ENCODE data around the gene NRSN2. TPM values are rescaled to one million over a fixed set of nuclear protein-coding genes. Genes with fewer than 3 reads are reported as not detected.
"Not testable (repeated sequence)": the region's sequence is repeated elsewhere in the genome, so short reads cannot be mapped to it uniquely, and the experiment has no call there.

NRSN2 gene
- total RNA-seq, 1 donor from 2014 or later, result 27.0 TPM

GRCh38 chr20:354298-354977 is 7.5 kb downstream of the NRSN2 start:
- DNase-seq, result peak; percentile 59

- DNase-seq, result not testable (repeated sequence)
These were observed 9.2 kb downstream of the NRSN2 start for GRCh38 chr20:356154-356553.

- DNase-seq, result no peak
These were observed 9.8 kb downstream of the NRSN2 start for GRCh38 chr20:356745-357144.

- DNase-seq, result no peak
These were observed 12.1 kb downstream of the NRSN2 start for GRCh38 chr20:358891-359555.

GRCh38 chr20:361561-361960 is 14.7 kb downstream of the NRSN2 start:
- no peak for DNase-seq

GRCh38 chr20:362271-363254 is 15.7 kb downstream of the NRSN2 start:
- DNase-seq, result peak; percentile 21

GRCh38 chr20:363319-364078 is 16.6 kb downstream of the NRSN2 start:
- no peak for DNase-seq

GRCh38 chr20:364905-365794 is 18.2 kb downstream of the NRSN2 start:
- no peak for DNase-seq

GRCh38 chr20:366041-366718 is 19.3 kb downstream of the NRSN2 start:
- DNase-seq, result no peak

GRCh38 chr20:366719-367485 is 20.0 kb downstream of the NRSN2 start:
- no peak for DNase-seq

GRCh38 chr20:367486-367887 is 20.6 kb downstream of the NRSN2 start:
- DNase-seq, result no peak

GRCh38 chr20:368915-369314 is 22.0 kb downstream of the NRSN2 start:
- no peak for DNase-seq

- no peak for DNase-seq
These were observed 23.3 kb downstream of the NRSN2 start for GRCh38 chr20:370151-370600.

GRCh38 chr20:370977-371754 is 24.3 kb downstream of the NRSN2 start:
- DNase-seq, result no peak

GRCh38 chr20:371755-372542 is 25.0 kb downstream of the NRSN2 start:
- no peak for DNase-seq

- DNase-seq, result not testable (repeated sequence)
These were observed 25.7 kb downstream of the NRSN2 start for GRCh38 chr20:372543-373082.

- DNase-seq, result no peak
These were observed 26.4 kb downstream of the NRSN2 start for GRCh38 chr20:373171-373890.
